ENCODE data around the gene TSPAN9.

- no peak for TF ChIP-seq EZH2 (IDR thresholded peaks at IDR 0.05; ENCODE audit: low read depth, unreplicated experiment)
- TF ChIP-seq CTCF (conservative IDR thresholded peaks at IDR 0.05; ENCODE audit: low read depth in 2 of 2) = no peak
- TF ChIP-seq REST (IDR thresholded peaks at IDR 0.05; ENCODE audit: unreplicated experiment) = no peak
- TF ChIP-seq CREB1 (CRISPR knock-in tag; IDR thresholded peaks at IDR 0.05; ENCODE audit: low read depth) = no peak
- TF ChIP-seq ETS1 (IDR thresholded peaks at IDR 0.05) = no peak
- TF ChIP-seq EZH2phosphoT487 (IDR thresholded peaks at IDR 0.05; ENCODE audit: unreplicated experiment) = no peak
These were observed 159.4 kb downstream of the TSPAN9 start for GRCh38 chr12:3236345-3237187.
